ENCODE measurements around the gene TMSB15B. TPM values are rescaled to one million over a fixed set of nuclear protein-coding genes. Genes with fewer than 3 reads are reported as not detected.
"Not testable (repeated sequence)": the region's sequence is repeated elsewhere in the genome, so short reads cannot be mapped to it uniquely, and the experiment has no call there.

Gene TMSB15B
- total and polyA plus RNA-seq, 2 experiments from 2014 or later: 10.2 to 44.2 TPM

DNA sequence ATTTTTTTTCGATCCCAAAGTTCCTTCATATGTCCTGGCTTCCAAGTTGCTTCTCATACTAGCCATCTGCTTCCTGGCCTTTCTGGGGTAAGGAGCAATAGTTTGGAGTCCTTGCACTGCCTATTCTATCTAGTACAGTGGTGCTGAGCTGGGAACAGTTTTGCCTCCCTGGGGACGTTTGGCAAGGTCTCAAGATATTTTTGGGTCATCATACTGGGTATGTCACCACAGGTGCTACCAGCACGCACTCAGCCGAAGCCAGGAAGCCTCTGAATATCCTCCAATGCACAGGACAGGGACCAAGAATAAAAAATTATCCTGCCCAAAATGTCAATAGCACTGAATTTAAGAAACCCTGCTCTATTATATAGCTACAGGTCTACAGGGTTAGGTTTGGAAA, 35.4 kb upstream of the TMSB15B start:
- no peak overlapping the region for H3K4me3 ChIP-seq
- no peaks in the 10 kb centered on the region for H3K4me1 ChIP-seq (ENCODE audit: low read depth)
- no peaks in the 10 kb centered on the region for H3K36me3 ChIP-seq
- no peaks in the 10 kb centered on the region for H3K27me3 ChIP-seq
- DNase-seq (ENCODE audit: low read depth in 1 of 2, low spot score in 1 of 2): no peak
- no peak overlapping the region for H3K27ac ChIP-seq
- no peaks in the 10 kb centered on the region for H3K9me3 ChIP-seq (ENCODE audit: low read depth)
- TF ChIP-seq, protein P1, sequence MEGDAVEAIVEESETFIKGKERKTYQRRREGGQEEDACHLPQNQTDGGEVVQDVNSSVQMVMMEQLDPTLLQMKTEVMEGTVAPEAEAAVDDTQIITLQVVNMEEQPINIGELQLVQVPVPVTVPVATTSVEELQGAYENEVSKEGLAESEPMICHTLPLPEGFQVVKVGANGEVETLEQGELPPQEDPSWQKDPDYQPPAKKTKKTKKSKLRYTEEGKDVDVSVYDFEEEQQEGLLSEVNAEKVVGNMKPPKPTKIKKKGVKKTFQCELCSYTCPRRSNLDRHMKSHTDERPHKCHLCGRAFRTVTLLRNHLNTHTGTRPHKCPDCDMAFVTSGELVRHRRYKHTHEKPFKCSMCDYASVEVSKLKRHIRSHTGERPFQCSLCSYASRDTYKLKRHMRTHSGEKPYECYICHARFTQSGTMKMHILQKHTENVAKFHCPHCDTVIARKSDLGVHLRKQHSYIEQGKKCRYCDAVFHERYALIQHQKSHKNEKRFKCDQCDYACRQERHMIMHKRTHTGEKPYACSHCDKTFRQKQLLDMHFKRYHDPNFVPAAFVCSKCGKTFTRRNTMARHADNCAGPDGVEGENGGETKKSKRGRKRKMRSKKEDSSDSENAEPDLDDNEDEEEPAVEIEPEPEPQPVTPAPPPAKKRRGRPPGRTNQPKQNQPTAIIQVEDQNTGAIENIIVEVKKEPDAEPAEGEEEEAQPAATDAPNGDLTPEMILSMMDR (IDR thresholded peaks at IDR 0.05; ENCODE audit: low read depth, low read length): no peak

DNA sequence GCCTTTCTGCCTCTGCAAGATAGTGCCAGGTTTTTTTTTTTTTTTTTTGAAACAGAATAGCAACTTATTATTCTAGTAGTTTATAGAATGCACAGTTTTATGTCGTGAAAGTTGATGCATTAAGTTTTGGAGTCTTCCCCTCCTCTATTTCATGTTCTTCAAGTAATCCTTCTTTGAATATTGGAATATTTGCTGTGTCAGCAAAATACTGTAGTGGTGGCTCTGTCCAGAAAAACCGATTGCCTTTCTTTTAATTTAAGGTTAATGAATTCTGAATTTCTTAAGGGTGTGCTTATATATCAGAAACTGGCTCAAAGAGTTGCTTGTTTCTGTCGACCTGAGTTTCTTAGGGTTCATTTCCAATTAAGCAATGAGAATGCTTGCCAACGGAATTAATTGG, 34.8 kb upstream of the TMSB15B start:
- no peaks in the 10 kb centered on the region for H3K4me1 ChIP-seq (ENCODE audit: low read depth)
- H3K36me3 ChIP-seq: no peaks in the 10 kb centered on the region
- H3K27ac ChIP-seq: no peak overlapping the region
- H3K9me3 ChIP-seq (ENCODE audit: low read depth): no peaks in the 10 kb centered on the region
- no peak for DNase-seq (ENCODE audit: low read depth in 1 of 2, low spot score in 1 of 2)
- H3K27me3 ChIP-seq: no peaks in the 10 kb centered on the region
- TF ChIP-seq, protein P1 (IDR thresholded peaks at IDR 0.05; ENCODE audit: low read depth, low read length): no peak
- H3K4me3 ChIP-seq: no peak overlapping the region

DNA sequence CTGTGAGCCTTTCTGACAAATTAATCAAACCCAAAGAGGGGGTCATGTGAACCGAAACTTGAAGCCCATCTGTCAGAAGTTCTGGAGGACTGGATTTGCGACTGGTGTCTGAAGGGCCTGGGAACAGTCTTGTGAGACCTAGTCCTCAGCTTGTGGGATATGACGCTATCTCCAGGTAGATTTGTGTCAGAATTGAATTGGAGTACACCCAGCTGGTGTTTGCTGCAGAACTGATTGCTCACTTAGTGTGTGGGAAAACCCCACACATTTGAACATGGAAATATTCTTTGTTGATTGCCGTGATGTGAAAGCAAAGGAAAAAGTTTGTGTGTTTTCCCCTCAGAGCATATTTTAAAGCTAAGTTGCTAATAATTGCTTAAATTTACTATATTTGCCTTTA, 30.3 kb upstream of the TMSB15B start:
- H3K27ac ChIP-seq: no peak overlapping the region
- DNase-seq (ENCODE audit: low read depth in 1 of 2, low spot score in 1 of 2): no peak
- no peaks in the 10 kb centered on the region for H3K9me3 ChIP-seq (ENCODE audit: low read depth)
- H3K4me1 ChIP-seq (ENCODE audit: low read depth): no peaks in the 10 kb centered on the region
- no peaks in the 10 kb centered on the region for H3K36me3 ChIP-seq
- no peak overlapping the region for H3K4me3 ChIP-seq
- H3K27me3 ChIP-seq: no peaks in the 10 kb centered on the region
- TF ChIP-seq, protein P1 (IDR thresholded peaks at IDR 0.05; ENCODE audit: low read depth, low read length): no peak

DNA sequence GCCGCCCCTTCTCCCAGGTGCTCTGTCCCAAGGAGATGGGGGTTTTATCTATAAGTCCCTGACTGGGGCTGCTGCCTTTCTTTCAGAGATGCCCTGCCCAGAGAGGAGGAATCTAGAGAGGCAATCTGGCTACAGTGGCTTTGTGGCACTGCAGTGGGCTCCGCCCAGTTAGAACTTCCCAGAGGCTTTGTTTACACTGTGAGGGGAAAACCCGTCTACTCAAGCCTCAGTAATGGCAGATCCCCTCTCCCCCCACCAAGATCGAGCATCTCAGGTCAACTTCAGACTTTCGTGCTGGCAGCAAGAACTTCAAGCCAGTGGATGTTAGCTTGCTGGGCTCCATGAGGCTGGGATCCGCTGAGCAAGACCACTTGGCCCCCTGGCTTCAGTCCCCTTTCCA, 22.2 kb upstream of the TMSB15B start:
- H3K4me1 ChIP-seq (ENCODE audit: low read depth); DNase-seq (ENCODE audit: low read depth in 1 of 2, low spot score in 1 of 2); H3K27ac ChIP-seq; H3K27me3 ChIP-seq; H3K36me3 ChIP-seq; H3K9me3 ChIP-seq (ENCODE audit: low read depth); H3K4me3 ChIP-seq: not testable (repeated sequence)

DNA sequence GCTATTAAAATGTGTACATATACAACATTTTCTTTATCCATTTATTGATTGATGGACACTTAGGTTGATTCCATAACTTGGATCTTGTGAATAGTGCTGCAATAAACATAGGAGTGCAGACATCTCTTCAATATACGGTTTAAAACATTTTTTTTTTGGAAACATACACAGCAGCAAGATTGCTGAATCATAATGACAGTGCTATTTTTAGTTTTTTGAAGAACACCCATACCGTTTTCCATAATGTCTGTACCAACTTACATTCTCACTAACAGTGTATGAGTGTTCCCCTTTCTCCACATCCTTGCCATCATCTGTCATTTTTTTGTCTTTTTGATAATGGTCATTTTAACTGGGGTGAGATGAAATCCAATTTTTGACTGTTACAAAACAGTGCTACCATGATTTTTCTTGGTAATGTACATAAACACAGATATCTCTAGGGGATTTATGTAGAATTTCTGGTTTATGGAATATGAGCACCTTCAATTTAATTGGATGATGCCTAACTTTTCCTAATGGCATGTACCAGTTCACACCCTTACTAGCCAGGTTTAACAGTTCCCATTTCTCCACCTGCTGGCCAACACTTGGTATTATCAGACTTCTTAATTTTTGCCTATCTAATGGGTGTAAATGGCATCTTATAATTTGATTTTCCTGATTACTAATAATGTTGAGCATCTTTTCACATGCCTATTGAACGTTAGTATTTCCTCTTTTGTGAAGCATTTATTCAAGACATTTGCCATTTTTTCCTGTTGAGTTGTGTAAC, 21.0 kb upstream of the TMSB15B start:
- Histone ChIP-seq H3K27me3 (no peaks in the 10 kb centered on the region), H3K27ac (no peak overlapping the region), H3K4me3 (no peak overlapping the region), H3K4me1 (ENCODE audit: low read depth) (no peaks in the 10 kb centered on the region), H3K9me3 (ENCODE audit: low read depth) (no peaks in the 10 kb centered on the region), H3K36me3 (no peaks in the 10 kb centered on the region)
- DNase-seq (ENCODE audit: low read depth in 1 of 2, low spot score in 1 of 2): peak; percentile 45 to 60
- TF ChIP-seq, protein P1 (IDR thresholded peaks at IDR 0.05; ENCODE audit: low read depth, low read length): peak; percentile 35

DNA sequence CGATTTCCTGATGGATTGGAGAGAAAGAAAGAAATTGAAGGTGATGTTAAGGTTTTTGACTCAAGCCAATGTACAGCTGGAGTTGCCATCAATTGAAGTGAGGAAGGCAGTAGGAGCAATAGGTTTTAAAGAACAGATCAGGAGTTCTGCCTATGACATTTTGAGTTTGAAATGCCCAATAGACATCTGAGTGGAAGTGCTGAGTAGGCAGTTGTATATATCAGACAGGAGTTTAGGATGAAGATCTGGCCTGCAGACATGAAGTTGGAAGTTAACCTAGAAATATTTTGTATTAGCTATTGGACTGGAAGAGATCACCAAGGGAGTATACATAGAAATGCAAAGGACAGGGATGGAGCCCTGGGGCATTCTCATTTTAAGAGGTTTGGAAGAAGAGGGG, 12.9 kb upstream of the TMSB15B start:
- Histone ChIP-seq H3K4me1 (ENCODE audit: low read depth) (no peaks in the 10 kb centered on the region), H3K36me3 (no peaks in the 10 kb centered on the region), H3K4me3 (no peak overlapping the region), H3K9me3 (ENCODE audit: low read depth) (no peaks in the 10 kb centered on the region), H3K27ac (no peak overlapping the region), H3K27me3 (no peaks in the 10 kb centered on the region)
- DNase-seq (ENCODE audit: low read depth in 1 of 2, low spot score in 1 of 2): no peak
- TF ChIP-seq, protein P1 (IDR thresholded peaks at IDR 0.05; ENCODE audit: low read depth, low read length): no peak

All from cardiac muscle cell (in vitro differentiated cells and primary cell).